GM12873 (cell line): ENCODE results near the gene NFKBIL1.

Experiments
- CTCF ChIP-seq: IDR thresholded peaks from 2 replicates; pipeline ENCODE4 v1.5.1; 2012; ENCODE audit warnings: low read depth, mild to moderate bottlenecking, moderate library complexity, low read length, control low read depth; ENCODE audit not compliant: insufficient read depth; ENCODE audit errors: missing control alignments

NFKBIL1 gene

GRCh38 chr6:31546958-31547726, at the start of gene NFKBIL1:
Gene NFKBIL1 (plus strand): TSS chr6:31547608. CDS start chr6:31547695, 87 bp downstream.
- no peak for TF ChIP-seq CTCF

DNA sequence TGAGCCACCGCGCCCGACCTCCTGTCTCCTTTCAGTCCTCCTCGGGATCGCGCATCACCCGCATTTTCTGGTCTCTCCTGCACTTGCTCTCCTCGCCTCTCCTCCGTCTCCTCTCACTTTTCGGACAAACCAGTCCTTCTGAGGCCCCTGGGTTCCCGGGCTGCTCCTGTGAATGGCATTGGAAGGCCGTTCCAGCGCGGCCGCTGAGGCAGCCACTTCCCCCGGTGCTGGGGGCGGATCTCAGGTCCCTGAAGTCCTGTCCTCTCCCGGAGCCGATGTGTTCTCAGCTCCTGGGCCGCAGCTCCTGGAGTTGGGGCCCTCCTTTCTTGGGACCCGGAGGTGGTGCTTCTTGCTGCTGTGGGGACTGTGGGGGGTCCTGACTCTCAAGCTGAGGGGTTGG, 48.7 kb upstream of the NFKBIL1 start:
- no peak for TF ChIP-seq CTCF

- TF ChIP-seq CTCF, result no peak
Measured at GRCh38 chr6:31502586-31502985, 44.8 kb upstream of the NFKBIL1 start.

- no peak for TF ChIP-seq CTCF
Measured at GRCh38 chr6:31510007-31510406, 37.4 kb upstream of the NFKBIL1 start.

GRCh38 chr6:31513456-31514165, 33.8 kb upstream of the NFKBIL1 start:
- TF ChIP-seq CTCF, result no peak

- TF ChIP-seq CTCF, result no peak
Measured at GRCh38 chr6:31521835-31522234, 25.6 kb upstream of the NFKBIL1 start.

DNA sequence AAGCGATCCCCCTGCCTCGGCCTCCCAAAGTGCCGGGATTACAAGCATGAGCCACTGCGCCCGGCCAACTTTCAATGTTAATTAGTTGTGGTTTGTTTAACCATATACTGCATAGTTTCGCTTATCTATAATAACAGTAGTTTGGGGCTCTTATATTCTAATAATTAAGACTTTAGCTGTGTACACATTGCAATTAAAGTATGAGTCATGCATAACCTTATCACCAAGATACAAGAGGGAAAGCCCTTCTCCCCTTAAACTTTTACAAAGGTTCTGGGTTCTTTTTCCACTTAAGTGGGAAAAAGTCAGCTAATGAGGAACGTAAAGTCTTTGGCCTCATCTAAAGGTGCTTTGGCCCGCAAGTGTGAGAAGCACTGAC, 21.9 kb upstream of the NFKBIL1 start:
- no peak for TF ChIP-seq CTCF
